Measurements from ENCODE around the gene BBC3. TPM values are rescaled to one million over a fixed set of nuclear protein-coding genes. Genes with fewer than 3 reads are reported as not detected.

The BBC3 gene
- total and polyA plus RNA-seq, 7 experiments from 2014 or later = 8.5 to 42.0 (median 16.3) TPM

- Histone ChIP-seq H3K27ac (ENCODE audit: low read depth, low read length) (peak overlapping the region; percentile 81), H3K27me3 (ENCODE audit: control insufficient read depth in 2 of 2, insufficient read depth in 2 of 2, low read length in 2 of 2) (no peaks in the 10 kb centered on the region), H3K9me3 (ENCODE audit: control insufficient read depth in 2 of 3, low read length in 3 of 3) (no peaks in the 10 kb centered on the region), H3K4me3 (ENCODE audit: low read length) (peak overlapping the region; percentile 71), H3K36me3 (ENCODE audit: control insufficient read depth in 2 of 3, insufficient read depth in 3 of 3, low read length in 3 of 3) (peaks cover 0 to 4% (median 0%) of the 10 kb centered on the region in 3 experiments), H3K4me1 (ENCODE audit: control insufficient read depth in 2 of 2, insufficient read depth in 2 of 2, low read length in 2 of 2) (peaks cover 36 to 45% of the 10 kb centered on the region in 2 donors)
- Mint-ChIP-seq H3K4me1 (peaks cover 25 to 34% (median 28%) of the 10 kb centered on the region in 7 donors), H3K27ac (peak overlapping the region in 1 of 9 donors; percentile 35), H3K9me3 (peaks cover 0 to 6% (median 0%) of the 10 kb centered on the region in 11 donors), H3K4me3 (peak overlapping the region in 7 of 10 donors; percentile 4 to 67 (median 43)), H3K36me3 (peaks cover 0 to 9% (median 0%) of the 10 kb centered on the region in 5 donors), H3K27me3 (no peaks in the 10 kb centered on the region)
- POLR2A ChIA-PET = interaction anchor here (0.5 to 2.7 kb wide), 7 partner anchors 14 to 123 kb away, joined by 3 to 13 read pairs (median 4); no protein-coding TSS in a partner anchor
- CTCF ChIA-PET = interaction anchor here (1.0 to 1.8 kb wide), 2 partner anchors 14 to 20 kb away, joined by 3 to 10 read pairs; no protein-coding TSS in a partner anchor
- peak; percentile 77 to 90 (median 84) for DNase-seq
- intact Hi-C loops (cut with micrococcal nuclease) = loop anchor here in 1 of 2 donors (1.0 to 10.0 kb wide), 4 partner anchors 20 to 515 kb away; partner anchors contain the start of genes INAFM1 and PRKD2
- ATAC-seq = peak; percentile 47
Observed at GRCh38 chr19:47230054-47230920, 712 bp downstream of the BBC3 start.

- DNase-seq (peak in 3 of 9 donors; percentile 31 to 43 (median 36)), ATAC-seq (no peak)
- peak overlapping the region; percentile 81 for H3K27ac ChIP-seq (ENCODE audit: low read depth, low read length)
- intact Hi-C loops (cut with micrococcal nuclease) = loop anchor here (1.0 to 10.0 kb wide), 6 partner anchors 19 to 515 kb away; partner anchors contain the start of genes ARHGAP35 (in 1 of the 2), INAFM1 (in 1 of the 2) and PRKD2 (in 1 of the 2)
- peaks cover 36 to 45% of the 10 kb centered on the region in 2 donors for H3K4me1 ChIP-seq (ENCODE audit: control insufficient read depth in 2 of 2, insufficient read depth in 2 of 2, low read length in 2 of 2)
- H3K27me3 ChIP-seq (ENCODE audit: control insufficient read depth in 2 of 2, insufficient read depth in 2 of 2, low read length in 2 of 2) = no peaks in the 10 kb centered on the region
- no peaks in the 10 kb centered on the region for H3K9me3 ChIP-seq (ENCODE audit: control insufficient read depth in 2 of 3, low read length in 3 of 3)
- Mint-ChIP-seq H3K36me3 (peaks cover 0 to 10% (median 0%) of the 10 kb centered on the region in 5 donors), H3K27ac (no peak overlapping the region), H3K4me3 (no peak overlapping the region), H3K4me1 (peaks cover 25 to 34% (median 29%) of the 10 kb centered on the region in 7 donors), H3K27me3 (no peaks in the 10 kb centered on the region), H3K9me3 (peaks cover 0 to 6% (median 0%) of the 10 kb centered on the region in 11 donors)
- H3K4me3 ChIP-seq (ENCODE audit: low read length) = peak overlapping the region; percentile 63
- CTCF ChIA-PET = interaction anchor here (0.8 to 1.8 kb wide), 3 partner anchors 15 to 464 kb away, joined by 3 to 10 read pairs (median 3); no protein-coding TSS in a partner anchor
- POLR2A ChIA-PET = interaction anchor here (0.5 to 2.7 kb wide), 8 partner anchors 9 to 123 kb away, joined by 3 to 13 read pairs (median 4); no protein-coding TSS in a partner anchor
- peaks cover 0 to 4% (median 0%) of the 10 kb centered on the region in 3 experiments for H3K36me3 ChIP-seq (ENCODE audit: control insufficient read depth in 2 of 3, insufficient read depth in 3 of 3, low read length in 3 of 3)
Observed at GRCh38 chr19:47229676-47230053, 1.3 kb downstream of the BBC3 start.

GRCh38 chr19:47228937-47229675 is 1.9 kb downstream of the BBC3 start:
- ChIA-PET POLR2A (interaction anchor here (0.5 to 2.7 kb wide), 8 partner anchors 9 to 122 kb away, joined by 3 to 13 read pairs (median 4); no protein-coding TSS in a partner anchor), CTCF (interaction anchor here (0.8 to 1.8 kb wide), 3 partner anchors 16 to 463 kb away, joined by 3 to 10 read pairs (median 3); no protein-coding TSS in a partner anchor)
- Mint-ChIP-seq H3K27ac (no peak overlapping the region), H3K4me1 (peaks cover 25 to 34% (median 29%) of the 10 kb centered on the region in 7 donors), H3K4me3 (no peak overlapping the region), H3K27me3 (no peaks in the 10 kb centered on the region), H3K9me3 (peaks cover 0 to 6% (median 0%) of the 10 kb centered on the region in 11 donors), H3K36me3 (peaks cover 0 to 10% (median 0%) of the 10 kb centered on the region in 5 donors)
- intact Hi-C loops (cut with micrococcal nuclease) = loop anchor here (5.0 kb wide), 2 partner anchors 72 to 367 kb away; partner anchors contain the start of gene ARHGAP35 (in 1 of the 2)
- Histone ChIP-seq H3K9me3 (ENCODE audit: control insufficient read depth in 2 of 3, low read length in 3 of 3) (no peaks in the 10 kb centered on the region), H3K4me1 (ENCODE audit: control insufficient read depth in 2 of 2, insufficient read depth in 2 of 2, low read length in 2 of 2) (peaks cover 36 to 45% of the 10 kb centered on the region in 2 donors), H3K27ac (ENCODE audit: low read depth, low read length) (peak overlapping the region; percentile 81), H3K4me3 (ENCODE audit: low read length) (peak overlapping the region; percentile 63), H3K27me3 (ENCODE audit: control insufficient read depth in 2 of 2, insufficient read depth in 2 of 2, low read length in 2 of 2) (no peaks in the 10 kb centered on the region), H3K36me3 (ENCODE audit: control insufficient read depth in 2 of 3, insufficient read depth in 3 of 3, low read length in 3 of 3) (peaks cover 0 to 4% (median 0%) of the 10 kb centered on the region in 3 experiments)
- no peak for ATAC-seq
- peak in 8 of 9 donors; percentile 36 to 64 (median 48) for DNase-seq

- Histone ChIP-seq H3K36me3 (ENCODE audit: control insufficient read depth in 2 of 3, insufficient read depth in 3 of 3, low read length in 3 of 3) (peaks cover 0 to 4% (median 0%) of the 10 kb centered on the region in 3 experiments), H3K4me1 (ENCODE audit: control insufficient read depth in 2 of 2, insufficient read depth in 2 of 2, low read length in 2 of 2) (peaks cover 36 to 45% of the 10 kb centered on the region in 2 donors), H3K4me3 (ENCODE audit: low read length) (peak overlapping the region; percentile 63), H3K27me3 (ENCODE audit: control insufficient read depth in 2 of 2, insufficient read depth in 2 of 2, low read length in 2 of 2) (no peaks in the 10 kb centered on the region), H3K9me3 (ENCODE audit: control insufficient read depth in 2 of 3, low read length in 3 of 3) (no peaks in the 10 kb centered on the region), H3K27ac (ENCODE audit: low read depth, low read length) (peak overlapping the region; percentile 81)
- no peak overlapping the region for H3K27ac Mint-ChIP-seq
- intact Hi-C loops (cut with micrococcal nuclease) = loop anchor here (5.0 kb wide), 2 partner anchors 71 to 366 kb away; partner anchors contain the start of gene ARHGAP35 (in 1 of the 2)
- peaks cover 0 to 6% (median 0%) of the 10 kb centered on the region in 11 donors for H3K9me3 Mint-ChIP-seq
- DNase-seq (peak; percentile 29 to 67 (median 44)), ATAC-seq (no peak)
- CTCF ChIA-PET = interaction anchor here (1.8 to 3.3 kb wide), 3 partner anchors 16 to 51 kb away, joined by 10 to 25 read pairs (median 10); no protein-coding TSS in a partner anchor
- H3K27me3 Mint-ChIP-seq = no peaks in the 10 kb centered on the region
- peak overlapping the region in 4 of 10 donors; percentile 77 to 84 (median 84) for H3K4me3 Mint-ChIP-seq
- POLR2A ChIA-PET = interaction anchor here (0.8 to 4.1 kb wide), 5 partner anchors 10 to 78 kb away, joined by 3 to 37 read pairs (median 8); no protein-coding TSS in a partner anchor
- peaks cover 0 to 14% (median 0%) of the 10 kb centered on the region in 5 donors for H3K36me3 Mint-ChIP-seq
- H3K4me1 Mint-ChIP-seq = peaks cover 25 to 34% (median 29%) of the 10 kb centered on the region in 7 donors
Observed at GRCh38 chr19:47228168-47228936, 2.6 kb downstream of the BBC3 start.

Data from naive thymus-derived CD4-positive, alpha-beta T cell (primary cell).